Lower lobe of right lung (tissue), 2 donors: ENCODE results near the gene NT5C2. TPM values are rescaled to one million over a fixed set of nuclear protein-coding genes. Genes with fewer than 3 reads are reported as not detected.

Source experiments
- ATAC-seq, 2 donors: fragments of 200-7000 bp; cut with Tn5 transposase; one replicate each; pipeline ENCODE4 v1.9.1; 2020 to 2022; ENCODE audit warnings: mild to moderate bottlenecking in 2 of 2, moderate library complexity in 2 of 2
- DNase-seq: peaks from one replicate; pipeline ENCODE4 v3.0.0-alpha.2; 2020
- H3K27ac ChIP-seq: fragments of 200-600 bp; one replicate; pipeline ENCODE4 v1.8.0; 2022
- H3K27me3 ChIP-seq: fragments of 200-600 bp; one replicate; pipeline ENCODE4 v1.8.0; 2022; ENCODE audit warnings: low read depth
- H3K36me3 ChIP-seq: fragments of 200-600 bp; one replicate; pipeline ENCODE4 v1.8.0; 2022; ENCODE audit warnings: mild to moderate bottlenecking
- H3K4me1 ChIP-seq: fragments of 200-600 bp; one replicate; pipeline ENCODE4 v1.8.0; 2022
- H3K4me3 ChIP-seq: fragments of 200-600 bp; one replicate; pipeline ENCODE4 v1.8.0; 2022; ENCODE audit warnings: mild to moderate bottlenecking
- H3K9me3 ChIP-seq: fragments of 200-600 bp; one replicate; pipeline ENCODE4 v1.8.0; 2022
- CTCF ChIP-seq: fragments of 200-600 bp; IDR thresholded peaks from one replicate; pipeline ENCODE4 v1.8.0; 2022; ENCODE audit warnings: antibody characterized with exemption, mild to moderate bottlenecking
- intact Hi-C: fragments of 100-400 bp; cut with DNase I; formaldehyde crosslinking; loops from one replicate; pipeline ENCODE4 v1.11.0; 2022
- total RNA-seq: library from RNA; stranded (reverse); fragmentation: NEBNext Ultra II Directional; extraction: Animal tissue kit (Norgen Biotek cat#: 25700); gene quantifications from one replicate; pipeline ENCODE4 v1.2.1, GENCODE V29; 2021
- donor health status: DM: no; HTN: yes; CAD: no; lungs with severe emphysema.

Gene NT5C2
- total RNA-seq, 1 donor from 2014 or later = 105 TPM

- Histone ChIP-seq H3K9me3 (no peaks in the 10 kb centered on the region), H3K4me1 (no peaks in the 10 kb centered on the region), H3K27me3 (no peaks in the 10 kb centered on the region), H3K36me3 (no peaks in the 10 kb centered on the region), H3K4me3 (no peak overlapping the region), H3K27ac (no peak overlapping the region)
- ATAC-seq (no peak), DNase-seq (no peak)
- TF ChIP-seq CTCF = no peak
- intact Hi-C loops = no loop called here
Observed at GRCh38 chr10:103042129-103042528, 150.9 kb downstream of the NT5C2 start.

DNA sequence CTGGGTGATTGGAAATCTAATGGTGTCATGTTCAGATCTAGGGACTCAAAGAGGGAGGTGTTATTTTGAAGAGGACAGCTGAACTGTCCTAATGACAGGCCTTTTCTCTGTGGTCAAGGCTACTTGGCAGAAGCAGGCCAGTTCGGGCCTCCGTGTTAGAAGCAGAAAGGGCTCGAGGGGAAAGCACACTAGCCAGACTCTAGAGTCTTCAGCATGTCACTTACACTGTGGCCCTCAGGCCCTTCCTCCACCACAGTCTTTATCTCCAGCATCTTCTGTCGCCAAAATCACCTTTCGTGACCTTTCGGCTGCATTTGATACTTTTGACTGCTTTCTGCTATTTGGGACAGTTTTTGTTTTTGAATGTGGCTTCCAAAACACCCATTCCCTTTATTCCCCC, 151.7 kb downstream of the NT5C2 start:
- intact Hi-C loops = no loop called here
- DNase-seq (no peak), ATAC-seq (no peak)
- no peaks in the 10 kb centered on the region for H3K36me3 ChIP-seq
- H3K27me3 ChIP-seq = no peaks in the 10 kb centered on the region
- no peaks in the 10 kb centered on the region for H3K4me1 ChIP-seq
- H3K27ac ChIP-seq = no peak overlapping the region
- TF ChIP-seq CTCF = no peak
- H3K4me3 ChIP-seq = no peak overlapping the region
- no peaks in the 10 kb centered on the region for H3K9me3 ChIP-seq

DNA sequence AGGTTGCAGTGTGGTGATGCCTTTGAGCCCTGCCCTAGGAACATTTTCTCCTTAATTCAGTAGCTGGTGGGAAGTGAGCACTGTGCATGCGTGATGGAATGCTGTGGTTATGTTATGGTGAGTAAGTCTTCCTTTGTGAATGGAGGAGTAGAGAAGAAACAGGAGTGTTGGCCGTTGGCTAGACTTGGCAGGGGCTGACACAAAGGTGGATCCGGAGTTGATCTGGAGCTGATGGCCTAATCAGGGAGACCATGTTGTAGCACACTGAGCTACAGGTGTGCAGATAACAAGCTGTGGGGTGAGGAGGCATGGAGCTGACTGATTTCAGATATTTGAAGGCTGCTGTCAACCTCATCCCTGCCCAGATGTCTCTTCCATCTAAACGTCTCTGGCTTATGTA, 152.7 kb downstream of the NT5C2 start:
- H3K27me3 ChIP-seq = no peaks in the 10 kb centered on the region
- H3K4me1 ChIP-seq = no peaks in the 10 kb centered on the region
- no peak for TF ChIP-seq CTCF
- DNase-seq (no peak), ATAC-seq (no peak)
- H3K27ac ChIP-seq = no peak overlapping the region
- no peak overlapping the region for H3K4me3 ChIP-seq
- intact Hi-C loops = no loop called here
- no peaks in the 10 kb centered on the region for H3K36me3 ChIP-seq
- no peaks in the 10 kb centered on the region for H3K9me3 ChIP-seq

- Histone ChIP-seq H3K4me1 (no peaks in the 10 kb centered on the region), H3K4me3 (no peak overlapping the region), H3K27me3 (no peaks in the 10 kb centered on the region), H3K36me3 (no peaks in the 10 kb centered on the region), H3K27ac (no peak overlapping the region), H3K9me3 (no peaks in the 10 kb centered on the region)
- no peak for ATAC-seq
- intact Hi-C loops = no loop called here
- no peak for DNase-seq
- TF ChIP-seq CTCF = no peak
Observed at GRCh38 chr10:103038570-103038969, 154.5 kb downstream of the NT5C2 start.

Other genes with a start within 250 kb of the NT5C2 start
- 0.30 TPM for gene RPEL1, start 52.6 kb upstream of the NT5C2 start, total RNA-seq
- gene INA, start 83.9 kb upstream of the NT5C2 start, total RNA-seq = not detected
- gene PCGF6, start 157.9 kb upstream of the NT5C2 start, total RNA-seq = 6.6 TPM
- 4.8 TPM for gene TAF5, start 174.7 kb upstream of the NT5C2 start, total RNA-seq
- 221 TPM for gene ATP5MK, start 203.2 kb upstream of the NT5C2 start, total RNA-seq
- 21.6 TPM for gene PDCD11, start 203.4 kb upstream of the NT5C2 start, total RNA-seq